ENCODE results near the gene ZNF319.

The ZNF319 gene

GRCh38 chr16:58025351-58026138 is 25.1 kb upstream of the ZNF319 start, which contains the start of gene MMP15:
Gene MMP15 (plus strand): TSS chr16:58025754. CDS start chr16:58026351, 597 bp downstream.
- Mint-ChIP-seq H3K9me3 (no peaks in the 10 kb centered on the region), H3K36me3 (ENCODE audit: low read depth) (no peaks in the 10 kb centered on the region), H3K4me3 (peak within 1 kb of the TSS; percentile 80 to 90 (median 89)), H3K27ac (peak within 1 kb of the TSS in 2 of 3 experiments; percentile 35 to 74), H3K4me1 (peaks cover 54% of the 10 kb centered on the region), H3K27me3 (ENCODE audit: low read depth) (peaks cover 36% of the 10 kb centered on the region)
- TF ChIP-seq CTCF (IDR thresholded peaks at IDR 0.05; ENCODE audit: unreplicated experiment in 3 of 3), result no peak

- no peaks in the 10 kb centered on the region for H3K9me3 Mint-ChIP-seq
- no peaks in the 10 kb centered on the region for H3K36me3 Mint-ChIP-seq (ENCODE audit: low read depth)
- H3K4me3 Mint-ChIP-seq, result peak overlapping the region; percentile 80 to 90 (median 89)
- peak overlapping the region in 2 of 3 experiments; percentile 35 to 74 for H3K27ac Mint-ChIP-seq
- peaks cover 50% of the 10 kb centered on the region for H3K4me1 Mint-ChIP-seq
- TF ChIP-seq CTCF (IDR thresholded peaks at IDR 0.05; ENCODE audit: unreplicated experiment in 3 of 3), result no peak
- H3K27me3 Mint-ChIP-seq (ENCODE audit: low read depth), result peaks cover 36% of the 10 kb centered on the region
Measured at GRCh38 chr16:58024486-58025350, 24.2 kb upstream of the ZNF319 start.

GRCh38 chr16:58022601-58023371 is 22.3 kb upstream of the ZNF319 start:
- Mint-ChIP-seq H3K9me3 (no peaks in the 10 kb centered on the region), H3K36me3 (ENCODE audit: low read depth) (no peaks in the 10 kb centered on the region), H3K27me3 (ENCODE audit: low read depth) (peaks cover 28% of the 10 kb centered on the region), H3K4me3 (peak overlapping the region; percentile 60 to 89 (median 71)), H3K27ac (peak overlapping the region; percentile 48 to 86 (median 64)), H3K4me1 (peaks cover 35% of the 10 kb centered on the region)
- no peak for TF ChIP-seq CTCF (IDR thresholded peaks at IDR 0.05; ENCODE audit: unreplicated experiment in 3 of 3)

- Mint-ChIP-seq H3K27me3 (ENCODE audit: low read depth) (peaks cover 27% of the 10 kb centered on the region), H3K27ac (peak overlapping the region in 1 of 3 experiments; percentile 64), H3K9me3 (no peaks in the 10 kb centered on the region), H3K36me3 (ENCODE audit: low read depth) (no peaks in the 10 kb centered on the region), H3K4me3 (peak overlapping the region in 2 of 3 experiments; percentile 71 to 89), H3K4me1 (peaks cover 35% of the 10 kb centered on the region)
- TF ChIP-seq CTCF (IDR thresholded peaks at IDR 0.05; ENCODE audit: unreplicated experiment in 3 of 3), result no peak
Measured at GRCh38 chr16:58021661-58022551, 21.4 kb upstream of the ZNF319 start.

All from nephron (organoid).